GM12892 (cell line): ENCODE results near the gene SLAMF1. TPM values are rescaled to one million over a fixed set of nuclear protein-coding genes. Genes with fewer than 3 reads are reported as not detected.
"Not testable (repeated sequence)": the region's sequence is repeated elsewhere in the genome, so short reads cannot be mapped to it uniquely, and the experiment has no call there.

ENCODE experiments used
- DNase-seq: peaks from one replicate; pipeline ENCODE4 v3.0.0; 2011; ENCODE audit not compliant: insufficient read length
- FAIRE-seq: peaks from 2 replicates; lab custom pipeline; 2011; peaks lifted over from hg19 to GRCh38; lab: Jason Lieb, UNC
- POLR2A ChIP-seq: IDR thresholded peaks from 2 replicates; pipeline ENCODE4 v1.6.1; 2011; ENCODE audit warnings: low read depth, low read length, control low read depth
- POLR2AphosphoS5 ChIP-seq: IDR thresholded peaks from 2 replicates; pipeline ENCODE4 v1.6.1; 2011; ENCODE audit warnings: low read depth, low read length, control low read depth
- TAF1 ChIP-seq: IDR thresholded peaks from 2 replicates; pipeline ENCODE4 v1.6.1; 2011; ENCODE audit warnings: low read depth, mild to moderate bottlenecking, control low read depth, low read length, borderline replicate concordance
- polyA plus RNA-seq: library from polyadenylated mRNA; unstranded; fragments of >200 nt; gene quantifications from one replicate; pipeline ENCODE4 v1.2.1, GENCODE V29; 2012; ENCODE audit warnings: missing spikeins, inconsistent platforms; ENCODE audit not compliant: missing spikeins

The SLAMF1 gene
- polyA plus RNA-seq: 244 TPM

GRCh38 chr1:160646711-160647328 lies at the start of gene SLAMF1:
Gene SLAMF1 (minus strand): TSS chr1:160647044. CDS start chr1:160646945, 99 bp downstream.
- TF ChIP-seq POLR2A (peak; percentile 89), TAF1 (peak; percentile 36; the same call in 1 of the 2 replicates), POLR2AphosphoS5 (peak; percentile 95)
- no peak for DNase-seq
- peak; percentile 97 for FAIRE-seq

GRCh38 chr1:160692390-160692789 lies 45.5 kb upstream of the SLAMF1 start:
- FAIRE-seq, DNase-seq: not testable (repeated sequence)

- no peak for DNase-seq
- TF ChIP-seq POLR2AphosphoS5 (no peak), POLR2A (no peak), TAF1 (no peak)
- FAIRE-seq: no peak
These were observed 38.4 kb upstream of the SLAMF1 start for GRCh38 chr1:160685266-160685665.

GRCh38 chr1:160682983-160683865 lies 36.4 kb upstream of the SLAMF1 start:
- FAIRE-seq: peak; percentile 82
- no peak for DNase-seq
- TF ChIP-seq POLR2AphosphoS5: no peak; the same call in 1 of the 2 replicates
- TF ChIP-seq POLR2A: no peak
- TF ChIP-seq TAF1: no peak

GRCh38 chr1:160681891-160682140 lies 35.0 kb upstream of the SLAMF1 start:
- no peak for FAIRE-seq
- DNase-seq: no peak
- TF ChIP-seq TAF1 (no peak), POLR2AphosphoS5 (no peak; the same call in 1 of the 2 replicates), POLR2A (no peak; the same call in 1 of the 2 replicates)

- peak; percentile 93 for FAIRE-seq
- DNase-seq: no peak
- TF ChIP-seq TAF1: no peak
- TF ChIP-seq POLR2A: peak; percentile 46; the same call in 1 of the 2 replicates
- TF ChIP-seq POLR2AphosphoS5: peak; percentile 52; the same call in 1 of the 2 replicates
These were observed 34.4 kb upstream of the SLAMF1 start for GRCh38 chr1:160681066-160681890.

GRCh38 chr1:160680399-160680798 lies 33.6 kb upstream of the SLAMF1 start:
- DNase-seq (no peak), FAIRE-seq (no peak)
- TF ChIP-seq TAF1: no peak
- TF ChIP-seq POLR2A: no peak
- TF ChIP-seq POLR2AphosphoS5: peak; percentile 47

GRCh38 chr1:160679893-160680292 lies 33.0 kb upstream of the SLAMF1 start:
- FAIRE-seq (no peak), DNase-seq (no peak)
- TF ChIP-seq TAF1 (no peak), POLR2A (no peak; the same call in 1 of the 2 replicates), POLR2AphosphoS5 (no peak)

- TF ChIP-seq POLR2AphosphoS5 (peak; percentile 72), TAF1 (no peak), POLR2A (no peak)
- FAIRE-seq: peak; percentile 60
- no peak for DNase-seq
These were observed 30.2 kb upstream of the SLAMF1 start for GRCh38 chr1:160676869-160677597.

GRCh38 chr1:160675641-160676410 lies 29.0 kb upstream of the SLAMF1 start:
- FAIRE-seq: peak; percentile 95
- TF ChIP-seq TAF1: no peak
- TF ChIP-seq POLR2A: no peak
- no peak for TF ChIP-seq POLR2AphosphoS5
- DNase-seq: peak; percentile 33
